COR-L47 (cell line): Measurements from ENCODE around the gene GJA8.
"Not testable (repeated sequence)": the region's sequence is repeated elsewhere in the genome, so short reads cannot be mapped to it uniquely, and the experiment has no call there.

ENCODE experiments used
- DNase-seq: peaks from one replicate; lab custom pipeline; 2025; lab: John Stamatoyannopoulos, UW

GJA8 gene

DNA sequence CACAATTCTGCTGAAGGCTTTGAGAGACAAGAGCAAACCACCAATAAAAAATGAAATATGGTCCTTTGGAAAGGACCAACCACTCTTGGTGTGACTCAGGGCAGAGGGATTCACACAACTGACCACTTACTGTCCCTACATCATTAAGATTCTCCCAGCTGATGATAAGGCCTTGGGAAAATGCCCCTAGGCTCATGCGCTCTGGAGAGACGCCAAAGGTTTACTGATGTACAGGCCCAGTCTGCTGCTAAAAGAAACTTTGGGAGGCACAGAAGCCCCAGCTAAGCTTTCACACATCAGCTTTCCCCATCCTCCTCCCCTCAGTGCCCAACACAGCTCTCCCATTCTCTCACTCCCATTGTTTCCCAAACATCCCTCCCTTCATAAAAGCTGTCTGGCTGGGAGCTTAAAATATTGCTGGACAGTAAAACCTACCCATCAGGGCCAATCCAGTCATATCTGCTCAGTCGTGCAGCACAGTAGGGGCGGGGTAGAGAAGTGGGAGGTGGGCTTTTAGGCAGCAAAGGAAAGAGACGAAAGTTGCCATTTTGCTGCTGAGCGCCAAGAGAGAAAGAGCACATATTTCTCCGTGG is at the start of gene GJA8:
GJA8 (plus strand) TSS at position 543 of the 593 bp plus-strand sequence. CDS start 5,161 bp downstream, outside the sequence.
- DNase-seq, result no peak

DNA sequence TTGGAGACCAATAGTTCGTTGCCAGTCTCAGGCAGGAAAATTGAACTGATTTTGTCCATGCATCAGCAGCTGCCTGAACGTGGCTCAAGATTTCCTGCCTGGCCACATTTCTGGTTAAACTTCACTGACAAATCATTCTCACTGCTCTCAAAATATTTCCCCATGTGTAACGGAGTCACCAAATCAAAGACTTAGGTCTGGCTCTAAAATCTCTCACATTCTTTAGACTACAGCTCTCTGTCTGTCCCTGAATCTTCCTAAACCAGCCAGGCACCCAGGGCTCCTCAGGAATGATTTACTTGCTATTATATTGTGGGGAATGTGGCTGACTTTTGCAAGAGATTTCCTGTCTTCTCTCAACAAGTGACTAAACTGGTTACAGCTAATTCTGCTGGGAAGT is 49.2 kb upstream of the GJA8 start:
- DNase-seq, result no peak

DNA sequence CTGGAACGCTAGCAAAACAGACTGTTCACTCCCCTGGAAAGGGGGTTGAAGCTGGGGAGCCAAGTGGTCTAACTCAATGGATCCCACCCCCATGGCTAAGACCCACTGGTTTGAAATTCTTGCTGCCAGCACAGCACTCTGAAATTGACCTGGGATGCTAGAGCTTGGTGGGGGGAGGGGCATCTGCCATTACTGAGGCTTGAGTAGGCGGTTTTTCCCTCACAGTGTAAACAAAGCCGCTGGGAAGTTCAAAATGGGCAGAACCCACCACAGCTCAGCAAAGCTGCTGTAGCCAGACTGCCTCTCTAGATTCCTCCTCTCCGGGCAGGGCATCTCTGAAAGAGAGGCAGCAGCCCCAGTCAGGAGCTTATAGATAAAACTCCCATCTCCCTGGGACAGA is 47.6 kb upstream of the GJA8 start:
- DNase-seq, result not testable (repeated sequence)

DNA sequence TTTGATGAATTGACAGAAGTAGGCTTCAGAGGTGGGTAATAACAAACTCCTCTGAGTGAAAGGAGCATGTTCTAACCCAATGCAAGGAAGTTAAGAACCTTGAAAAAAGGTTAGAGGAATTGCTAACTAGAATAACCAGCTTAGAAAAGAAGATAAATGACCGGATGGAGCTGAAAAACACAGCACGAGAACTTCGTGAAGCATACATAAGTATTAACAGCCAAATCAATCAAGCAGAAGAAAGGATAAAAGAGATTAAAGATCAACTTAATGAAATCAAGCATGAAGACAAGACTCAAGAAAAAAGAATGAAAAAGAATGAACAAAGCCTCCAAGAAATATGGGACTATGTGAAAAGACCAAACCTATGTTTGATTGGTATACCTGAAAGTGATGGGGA is 46.6 kb upstream of the GJA8 start:
- DNase-seq, result not testable (repeated sequence)

DNA sequence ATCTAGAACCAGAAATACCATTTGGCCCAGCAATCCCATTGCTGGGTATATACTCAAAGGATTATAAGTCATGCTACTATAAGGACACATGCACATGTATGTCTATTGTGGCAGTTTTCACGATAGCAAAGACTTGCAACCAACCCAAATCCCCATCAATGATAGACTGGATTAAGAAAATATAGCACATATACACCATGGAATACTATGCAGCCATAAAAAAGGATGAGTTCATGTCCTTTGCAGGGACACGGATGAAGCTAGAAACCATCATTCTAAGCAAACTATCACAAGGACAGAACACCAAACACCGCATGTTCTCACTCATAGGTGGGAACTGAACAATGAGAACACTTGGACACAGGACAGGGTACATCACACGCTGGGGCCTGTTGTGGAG is 35.4 kb upstream of the GJA8 start:
- DNase-seq, result not testable (repeated sequence)

DNA sequence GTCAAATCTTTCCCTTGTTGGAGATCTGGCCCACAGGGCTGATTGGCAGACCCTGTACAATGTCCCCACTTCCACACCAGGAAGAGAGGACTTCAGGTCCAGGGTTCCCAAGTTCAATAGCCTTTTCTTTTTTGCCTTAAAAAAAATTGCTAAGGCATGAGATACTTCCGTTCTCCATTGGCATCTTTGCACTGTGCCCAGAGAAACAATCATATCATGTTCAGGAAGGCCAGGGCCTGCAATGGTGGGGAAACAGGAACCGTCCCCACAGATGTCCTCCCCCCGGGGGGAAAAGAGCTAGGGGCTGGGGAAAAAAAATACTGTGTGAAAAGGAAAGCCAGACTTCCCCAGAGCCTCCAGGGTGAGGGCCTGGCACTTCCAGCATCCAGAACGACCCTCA is 24.6 kb upstream of the GJA8 start:
- no peak for DNase-seq

DNA sequence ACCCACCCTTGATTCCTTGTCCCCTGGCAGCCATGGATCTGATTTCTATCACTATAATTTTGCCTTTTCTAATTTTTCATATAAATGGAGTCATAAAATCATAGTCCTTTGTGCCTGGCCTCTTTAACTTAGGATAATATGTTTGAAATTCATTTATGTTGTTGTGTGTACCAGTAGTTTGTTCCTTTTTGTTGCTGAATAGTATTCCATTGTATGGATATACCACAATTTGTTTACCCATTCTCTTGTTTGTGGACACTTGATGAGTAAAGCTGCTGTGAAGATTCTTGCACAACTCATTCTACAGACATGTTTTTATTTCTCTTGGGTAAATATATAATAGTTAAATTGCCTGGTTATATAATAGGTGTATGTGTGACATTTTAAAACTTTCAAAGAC is 22.7 kb upstream of the GJA8 start:
- no peak for DNase-seq

DNA sequence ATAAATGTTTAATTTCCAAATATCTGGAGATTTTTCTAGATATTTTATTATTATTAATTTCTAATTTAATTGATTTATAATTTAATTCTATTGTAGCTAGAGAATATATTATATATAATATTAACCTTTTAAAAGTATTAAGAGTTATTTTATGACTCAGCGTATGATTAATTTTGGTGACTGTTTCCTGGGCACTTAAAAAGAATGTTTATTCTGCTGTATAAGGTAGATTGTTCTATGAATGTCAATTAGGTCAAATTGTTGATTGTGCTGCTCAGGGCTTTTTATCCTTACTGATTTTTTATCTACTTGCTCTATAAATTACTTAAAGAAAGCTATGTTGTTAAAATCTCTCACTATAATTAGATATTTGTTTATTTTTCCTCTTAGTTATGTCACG is 20.1 kb upstream of the GJA8 start:
- DNase-seq, result no peak

DNA sequence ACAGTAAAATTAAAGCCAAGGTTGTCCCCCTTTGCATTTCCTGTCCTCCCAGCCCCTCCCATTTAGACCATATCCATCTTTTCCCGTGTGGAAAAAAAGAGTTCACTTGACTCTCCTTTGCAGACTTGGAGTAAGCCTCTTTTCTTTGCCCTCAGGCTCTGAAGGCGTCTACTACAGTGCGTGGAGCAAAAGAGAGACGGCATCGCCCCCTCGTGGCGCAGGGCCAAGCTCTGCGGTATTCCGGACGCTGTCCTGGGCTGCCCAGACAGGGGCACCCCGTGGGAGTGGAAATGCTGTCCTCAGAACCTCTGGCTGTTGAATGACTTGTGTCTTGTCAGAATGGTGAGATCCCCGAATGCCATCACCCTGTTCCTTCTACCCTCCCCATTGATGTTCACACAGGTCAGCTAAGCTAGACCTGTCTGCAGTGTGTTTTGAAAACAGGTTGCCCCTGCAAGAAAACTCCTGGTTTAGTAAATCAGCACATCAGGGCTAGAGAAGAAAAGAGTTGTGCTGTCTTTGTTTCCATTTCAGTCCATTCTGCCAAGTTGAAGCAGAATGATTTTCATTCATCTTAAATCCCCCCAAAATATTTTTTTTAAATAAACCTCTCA is 12.3 kb upstream of the GJA8 start:
- peak; percentile 56 for DNase-seq

DNA sequence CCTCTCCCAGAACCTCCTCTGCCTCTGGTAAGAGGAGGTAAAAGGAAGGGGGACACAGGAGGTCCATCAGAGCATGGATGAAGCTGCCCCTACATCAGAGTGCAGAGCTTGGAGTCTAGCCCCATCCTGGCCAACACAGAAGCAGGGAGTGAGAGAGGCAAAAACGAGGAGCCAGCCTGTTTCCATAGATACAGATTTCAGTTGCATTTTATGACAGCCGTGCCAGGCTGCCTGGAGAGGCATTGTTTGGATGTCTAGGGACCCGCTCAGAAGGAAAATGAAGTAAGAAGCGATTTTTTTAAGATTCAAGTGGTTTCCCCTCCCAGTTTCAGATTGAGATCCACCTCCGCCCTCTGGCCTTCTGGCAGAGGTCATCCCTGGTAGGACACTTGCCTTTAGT is 11.5 kb upstream of the GJA8 start:
- DNase-seq, result no peak

DNA sequence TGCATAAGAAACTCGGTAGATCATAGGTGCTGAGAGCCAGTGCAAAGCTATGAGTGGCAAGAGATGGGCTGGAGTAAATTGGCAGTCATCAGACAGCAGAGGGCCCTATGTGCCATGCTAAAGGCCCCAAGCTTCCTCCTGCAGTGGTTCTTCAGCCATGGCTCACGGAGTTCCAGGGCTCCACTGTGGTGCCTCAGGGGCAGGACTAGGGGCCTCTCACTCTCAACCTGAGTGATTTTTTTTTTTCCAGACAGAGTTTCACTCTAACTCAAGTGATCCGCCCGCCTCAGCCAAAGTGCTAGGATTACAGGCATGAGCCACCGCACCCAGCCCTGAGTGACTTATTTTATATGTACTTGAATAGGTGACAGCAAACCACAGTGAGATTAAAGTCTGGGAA is 10.4 kb upstream of the GJA8 start:
- no peak for DNase-seq

DNA sequence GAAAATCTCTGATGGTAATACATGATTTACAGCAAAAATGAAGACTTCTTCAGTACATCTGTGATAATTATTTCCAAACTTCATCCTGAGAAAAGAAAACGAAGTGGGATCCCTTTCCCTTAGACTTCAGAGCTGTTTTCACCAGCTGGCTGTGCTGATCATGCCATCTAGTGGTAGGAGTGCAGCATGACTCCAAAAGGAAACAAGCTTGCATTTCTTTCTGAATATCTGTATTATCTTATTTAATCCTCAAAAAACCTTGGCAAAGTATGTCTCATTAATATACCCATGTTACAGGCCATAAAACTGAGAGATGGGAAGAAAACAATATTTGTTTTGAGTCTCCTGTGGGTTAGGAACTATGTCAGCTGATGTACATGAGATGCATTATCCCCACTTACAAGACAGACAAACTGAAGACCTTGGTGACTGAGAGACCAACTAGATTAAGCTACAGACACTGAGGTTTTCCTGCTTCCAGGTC is 9.8 kb upstream of the GJA8 start:
- no peak for DNase-seq

DNA sequence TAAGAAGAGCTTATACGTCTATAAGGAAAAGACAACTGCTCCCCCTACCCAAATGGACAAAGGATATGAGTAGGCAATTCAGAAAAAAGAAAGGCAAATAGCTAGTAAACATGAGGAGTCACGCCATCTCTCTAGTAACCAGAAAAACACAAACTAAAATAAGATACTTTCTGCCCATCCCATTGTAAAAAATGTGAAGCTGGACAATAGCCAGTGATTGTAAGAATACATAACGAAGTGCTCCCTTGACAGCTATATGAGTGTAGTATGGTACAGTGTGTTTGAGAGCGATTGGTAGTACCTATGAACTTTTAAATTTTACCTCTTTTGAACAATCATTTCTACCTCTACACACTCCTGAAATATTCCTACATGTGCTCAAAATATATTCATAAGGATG is 7.5 kb upstream of the GJA8 start:
- no peak for DNase-seq

DNA sequence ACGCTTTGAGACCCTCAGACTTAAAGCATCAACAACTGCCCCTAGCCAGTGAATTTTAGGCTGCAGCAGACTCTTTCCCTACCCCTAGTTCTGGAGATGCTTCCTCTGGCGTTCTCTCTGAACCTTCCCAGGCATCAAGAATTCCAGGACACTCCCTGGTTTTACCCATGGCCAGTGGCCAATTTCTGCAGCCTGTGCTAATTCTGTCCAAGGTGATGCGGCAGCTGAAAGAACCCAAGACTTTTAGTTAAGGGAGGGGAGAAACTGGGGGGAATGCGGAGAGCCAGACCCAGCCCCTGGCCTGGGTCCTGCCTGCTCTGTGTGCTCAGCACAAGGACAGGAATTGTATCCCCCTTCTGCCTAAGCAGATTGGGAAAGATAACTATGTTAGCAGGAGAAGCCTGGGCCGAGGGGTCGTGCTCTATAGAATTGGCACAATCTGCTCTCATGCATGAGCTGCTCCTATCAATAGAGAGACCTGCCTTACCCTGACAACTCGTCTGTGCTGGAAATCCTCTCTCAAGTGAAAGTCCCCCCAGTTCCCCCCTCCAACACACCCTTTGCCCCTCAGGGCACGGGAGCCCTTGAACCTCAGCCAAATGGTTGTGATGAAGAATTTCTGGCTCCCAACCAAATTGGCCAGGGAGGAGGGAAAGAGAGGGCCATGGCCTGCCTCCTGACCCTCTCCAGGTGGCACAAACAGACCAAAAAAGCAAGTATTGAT is 5.4 kb upstream of the GJA8 start:
- DNase-seq, result no peak

DNA sequence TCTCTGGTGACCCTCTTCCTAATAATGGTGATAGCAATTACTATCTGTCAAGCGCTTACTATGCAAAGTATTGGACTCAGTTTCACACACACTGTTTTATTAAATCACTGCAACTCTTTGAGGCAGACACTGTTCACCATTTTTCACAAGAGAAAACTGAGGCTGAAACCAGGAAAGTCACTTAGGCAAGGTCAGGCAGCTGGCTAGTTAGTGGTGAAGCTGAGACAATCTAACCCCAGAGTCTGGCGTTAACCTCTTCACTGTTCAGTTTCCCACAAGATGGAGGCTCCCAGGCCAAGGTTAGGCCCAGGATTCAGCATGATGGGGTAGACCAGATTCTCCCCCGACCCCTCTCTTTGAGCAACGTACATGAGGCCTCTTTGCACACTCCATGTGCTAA is 4.8 kb upstream of the GJA8 start:
- DNase-seq, result no peak

DNA sequence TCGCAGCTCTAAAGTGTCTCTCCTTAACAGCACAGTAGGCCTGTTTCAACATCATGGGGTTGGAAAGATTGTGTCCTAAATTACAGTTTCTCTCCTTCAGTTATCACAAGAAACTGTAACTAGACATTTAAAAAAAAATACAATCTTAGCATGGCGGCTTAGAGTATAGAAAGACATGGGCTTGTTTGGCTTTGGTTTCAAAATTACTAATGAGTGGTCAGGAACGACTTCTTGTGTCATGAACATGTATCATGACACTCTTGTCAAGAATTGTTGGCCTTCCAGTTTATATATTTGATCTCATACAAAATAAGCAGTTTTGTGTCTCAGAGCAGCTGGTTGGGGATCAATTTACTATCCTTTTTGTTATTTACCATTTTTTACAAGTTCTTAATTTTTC is 2.1 kb downstream of the GJA8 start:
- DNase-seq, result no peak

DNA sequence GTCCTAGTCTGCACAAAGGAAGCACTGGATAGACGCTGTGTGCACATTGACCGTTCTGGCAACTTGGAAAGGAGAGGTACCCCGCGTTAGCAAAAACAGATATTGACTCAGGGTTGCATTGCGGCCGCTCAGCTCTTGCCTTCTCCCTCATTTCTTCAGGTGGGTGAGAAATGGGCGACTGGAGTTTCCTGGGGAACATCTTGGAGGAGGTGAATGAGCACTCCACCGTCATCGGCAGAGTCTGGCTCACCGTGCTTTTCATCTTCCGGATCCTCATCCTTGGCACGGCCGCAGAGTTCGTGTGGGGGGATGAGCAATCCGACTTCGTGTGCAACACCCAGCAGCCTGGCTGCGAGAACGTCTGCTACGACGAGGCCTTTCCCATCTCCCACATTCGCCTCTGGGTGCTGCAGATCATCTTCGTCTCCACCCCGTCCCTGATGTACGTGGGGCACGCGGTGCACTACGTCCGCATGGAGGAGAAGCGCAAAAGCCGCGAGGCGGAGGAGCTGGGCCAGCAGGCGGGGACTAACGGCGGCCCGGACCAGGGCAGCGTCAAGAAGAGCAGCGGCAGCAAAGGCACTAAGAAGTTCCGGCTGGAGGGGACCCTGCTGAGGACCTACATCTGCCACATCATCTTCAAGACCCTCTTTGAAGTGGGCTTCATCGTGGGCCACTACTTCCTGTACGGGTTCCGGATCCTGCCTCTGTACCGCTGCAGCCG is 5.4 kb downstream of the GJA8 start:
- no peak for DNase-seq

DNA sequence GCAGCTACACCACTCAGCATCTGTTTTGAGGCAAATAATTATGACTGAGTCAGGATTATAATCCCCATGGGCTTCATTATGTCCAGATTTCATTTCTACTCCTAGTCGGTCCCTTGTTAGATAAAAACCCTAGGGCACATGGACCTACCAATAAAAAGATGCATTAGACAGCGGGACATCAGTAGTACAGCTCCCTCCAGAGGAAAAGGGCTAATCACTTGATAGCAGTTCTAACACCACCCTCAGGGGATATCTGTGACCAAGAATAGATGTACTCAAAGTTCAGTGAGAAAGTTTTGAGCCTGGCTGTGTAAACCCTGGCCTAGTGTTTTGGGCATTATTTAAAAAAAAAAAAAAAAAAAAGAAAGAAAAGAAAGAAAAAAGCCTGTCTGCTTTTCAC is 10.0 kb downstream of the GJA8 start:
- no peak for DNase-seq

DNA sequence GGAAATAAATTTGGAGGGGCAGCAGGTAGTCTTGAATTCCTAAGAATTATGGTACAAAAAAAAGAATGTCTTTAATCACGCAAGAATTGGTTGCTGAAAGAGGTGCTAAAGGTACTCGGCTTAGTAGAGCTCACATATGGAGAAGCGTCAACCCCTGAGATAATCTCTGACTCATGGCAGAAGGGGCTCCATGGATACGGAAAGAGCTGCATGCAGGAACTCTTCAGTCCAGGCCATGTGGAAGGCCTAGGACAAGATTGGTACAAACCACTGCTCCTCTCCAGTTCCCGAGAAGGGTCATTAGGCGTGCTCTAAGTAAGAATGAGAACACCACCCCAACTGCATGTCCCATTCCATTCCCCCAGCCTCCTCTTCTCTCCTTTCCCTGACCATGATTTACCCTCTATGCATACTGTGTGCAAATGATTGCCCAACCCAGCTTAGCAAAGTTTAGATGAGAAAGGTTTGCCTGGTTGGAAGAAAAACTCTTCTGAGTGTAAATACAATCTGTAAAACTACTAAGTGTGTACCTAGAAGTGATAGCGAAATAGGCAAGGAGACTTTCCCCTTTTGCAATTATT is 10.9 kb downstream of the GJA8 start:
- no peak for DNase-seq

DNA sequence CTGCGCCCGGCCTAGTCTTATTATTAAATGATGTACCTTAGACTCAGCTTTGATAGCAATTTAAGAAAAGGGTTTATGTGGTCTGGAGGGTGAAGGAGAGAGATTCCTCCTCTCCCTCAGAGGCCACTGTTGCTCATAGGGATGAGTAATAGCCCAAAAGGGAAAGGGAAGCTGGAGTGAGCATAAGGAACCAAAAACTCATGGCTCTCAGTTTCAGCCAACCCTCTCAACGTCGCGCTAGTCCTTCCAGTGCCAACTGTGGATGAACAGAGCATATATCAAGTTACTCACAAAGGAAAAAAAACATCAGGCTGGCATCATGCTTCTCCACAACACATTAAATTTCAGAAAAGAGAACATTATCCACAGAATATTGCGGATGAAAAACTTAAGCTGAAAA is 17.3 kb downstream of the GJA8 start:
- DNase-seq, result no peak

DNA sequence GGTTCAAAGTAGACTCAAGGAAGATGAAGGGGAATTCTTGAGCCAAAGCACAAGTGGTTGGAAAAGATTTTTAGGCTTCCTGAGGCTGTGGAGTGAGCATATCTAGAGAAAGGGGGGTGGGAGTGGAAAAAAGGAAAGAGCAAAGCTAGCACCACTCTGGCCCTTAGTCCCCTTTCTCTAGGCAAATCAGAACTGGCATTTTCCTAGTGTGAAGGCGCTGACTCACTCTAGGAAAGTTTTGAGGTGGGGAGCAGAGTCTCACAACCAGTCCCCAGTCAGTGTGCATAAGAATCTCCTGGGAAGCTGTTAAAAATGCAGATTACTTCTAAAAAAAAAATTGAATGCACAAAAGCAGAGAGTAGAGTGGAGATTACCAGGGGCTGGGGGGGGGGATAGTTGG is 22.2 kb downstream of the GJA8 start:
- no peak for DNase-seq

DNA sequence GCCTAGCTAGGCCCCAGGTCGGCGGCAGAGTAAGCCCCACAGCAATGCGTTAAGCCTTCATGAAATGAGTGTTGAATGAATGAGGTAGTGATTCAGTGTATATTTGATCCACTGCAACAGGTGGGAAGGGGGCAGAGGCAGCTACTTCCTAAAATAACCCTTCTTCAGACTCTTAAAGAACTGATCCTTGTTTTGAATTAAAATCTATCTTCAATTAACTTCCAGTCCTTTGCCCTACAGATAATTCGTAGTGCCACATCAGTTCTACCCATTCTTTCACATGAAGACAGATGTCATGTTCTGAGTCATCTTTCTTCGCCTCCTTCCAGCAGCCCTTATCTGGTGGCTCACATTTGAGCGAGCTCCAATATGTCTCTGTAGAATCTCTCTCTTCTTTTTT is 24.6 kb downstream of the GJA8 start:
- DNase-seq, result not testable (repeated sequence)
